GM23338 (cell line): ENCODE results near the gene MKX. TPM values are rescaled to one million over a fixed set of nuclear protein-coding genes. Genes with fewer than 3 reads are reported as not detected.

Source experiments
- ATAC-seq: fragments of 200-7000 bp; cut with Tn5 transposase; 3 replicates; pipeline ENCODE4 v1.9.1; 2020
- DNase-seq: peaks from one replicate; pipeline ENCODE4 v3.0.0-alpha.2; 2015; ENCODE audit warnings: low spot score
- H2AFZ ChIP-seq: fragments of 200-600 bp; sonication (generic); 2 replicates; pipeline ENCODE4 v1.8.0; 2016; ENCODE audit warnings: antibody characterized with exemption, mild to moderate bottlenecking, moderate library complexity
- H3F3A ChIP-seq: fragments of 200-600 bp; sonication (generic); replicated peaks from 2 replicates; pipeline ENCODE4 v1.8.0; 2017; ENCODE audit warnings: antibody characterized with exemption, mixed run types, low read depth
- H3K27ac ChIP-seq: fragments of 200-600 bp; sonication (generic); 2 replicates; pipeline ENCODE4 v1.6.1; 2016; ENCODE audit warnings: low read depth
- H3K27me3 ChIP-seq: fragments of 200-600 bp; sonication (generic); 2 replicates; pipeline ENCODE4 v1.8.0; 2016; ENCODE audit warnings: mild to moderate bottlenecking, mixed run types, moderate library complexity; ENCODE audit not compliant: insufficient read depth
- H3K36me3 ChIP-seq: fragments of 200-600 bp; sonication (generic); 2 replicates; pipeline ENCODE4 v1.8.0; 2016; ENCODE audit warnings: mild to moderate bottlenecking; ENCODE audit not compliant: insufficient read depth
- H3K4me1 ChIP-seq: fragments of 200-600 bp; sonication (generic); 2 replicates; pipeline ENCODE4 v1.8.0; 2016; ENCODE audit warnings: mild to moderate bottlenecking, moderate library complexity; ENCODE audit not compliant: insufficient read depth
- H3K4me2 ChIP-seq: fragments of 200-600 bp; sonication (generic); 2 replicates; pipeline ENCODE4 v1.7.1; 2017; ENCODE audit warnings: mixed run types
- H3K4me3 ChIP-seq: fragments of 200-600 bp; sonication (generic); 2 replicates; pipeline ENCODE4 v1.6.1; 2016; ENCODE audit warnings: mixed run types
- H3K79me2 ChIP-seq: fragments of 200-600 bp; sonication (generic); replicated peaks from 2 replicates; pipeline ENCODE4 v1.8.0; 2017; ENCODE audit warnings: mild to moderate bottlenecking; ENCODE audit not compliant: insufficient read depth
- H3K9me2 ChIP-seq: fragments of 200-600 bp; sonication (generic); 2 replicates; pipeline ENCODE4 v1.8.0; 2017; ENCODE audit not compliant: insufficient read depth
- H4K20me1 ChIP-seq: fragments of 200-600 bp; sonication (generic); replicated peaks from 2 replicates; pipeline ENCODE4 v1.8.0; 2017; ENCODE audit warnings: mild to moderate bottlenecking; ENCODE audit not compliant: insufficient read depth
- H3K27ac Mint-ChIP-seq: 2 replicates; pipeline ENCODE4 v1.8.0; 2020; ENCODE audit warnings: inconsistent platforms, mild to moderate bottlenecking, moderate library complexity, mixed read lengths
- H3K27me3 Mint-ChIP-seq: 3 replicates; pipeline ENCODE4 v1.8.0; 2022; ENCODE audit warnings: low read depth, mild to moderate bottlenecking, moderate library complexity, mixed read lengths, inconsistent platforms; ENCODE audit not compliant: insufficient read depth, poor library complexity
- H3K36me3 Mint-ChIP-seq: 3 replicates; pipeline ENCODE4 v1.8.0; 2021; ENCODE audit warnings: low read depth, mild to moderate bottlenecking, inconsistent platforms, moderate library complexity, mixed read lengths
- H3K4me1 Mint-ChIP-seq: 3 replicates; pipeline ENCODE4 v1.8.0; 2020; ENCODE audit warnings: mild to moderate bottlenecking, inconsistent platforms, mixed read lengths
- H3K4me3 Mint-ChIP-seq: 3 replicates; pipeline ENCODE4 v1.8.0; 2021; ENCODE audit warnings: moderate library complexity, mild to moderate bottlenecking, inconsistent platforms, mixed read lengths
- H3K9me3 Mint-ChIP-seq: 3 replicates; pipeline ENCODE4 v1.8.0; 2020; ENCODE audit warnings: moderate library complexity, mild to moderate bottlenecking, inconsistent platforms, mixed read lengths
- CREB1 ChIP-seq: fragments of 250-450 bp; sonication (Bioruptor Pico); IDR thresholded peaks from 2 replicates; pipeline ENCODE4 v1.5.0; 2020; ENCODE audit warnings: low read depth, mild to moderate bottlenecking, moderate library complexity
- EZH2 ChIP-seq: fragments of 200-600 bp; sonication (generic); IDR thresholded peaks from one replicate; pipeline ENCODE4 v1.8.0; 2017; ENCODE audit warnings: antibody characterized with exemption, mild to moderate bottlenecking, low read depth; ENCODE audit not compliant: unreplicated experiment
- EZH2phosphoT487 ChIP-seq: fragments of 200-600 bp; sonication (generic); IDR thresholded peaks from one replicate; pipeline ENCODE4 v1.8.1; 2018; ENCODE audit warnings: antibody characterized with exemption; ENCODE audit not compliant: unreplicated experiment
- JUNB ChIP-seq: IDR thresholded peaks from one replicate; pipeline ENCODE4 v1.6.1; 2016; ENCODE audit warnings: antibody characterized with exemption; ENCODE audit not compliant: unreplicated experiment
- NANOG ChIP-seq: IDR thresholded peaks from 2 replicates; pipeline ENCODE4 v1.6.1; 2016; ENCODE audit warnings: antibody characterized with exemption, borderline replicate concordance
- POLR2AphosphoS5 ChIP-seq: IDR thresholded peaks from 2 replicates; pipeline ENCODE4 v1.6.1; 2016; ENCODE audit warnings: antibody characterized with exemption, low read depth
- STAT1 ChIP-seq: IDR thresholded peaks from one replicate; pipeline ENCODE4 v1.6.1; 2016; ENCODE audit warnings: antibody characterized with exemption; ENCODE audit not compliant: unreplicated experiment
- ZNF114 ChIP-seq: fragments of 250-450 bp; sonication (Bioruptor Pico); IDR thresholded peaks from 2 replicates; pipeline ENCODE4 v1.5.0; 2020; ENCODE audit warnings: mild to moderate bottlenecking, moderate library complexity
- ZNF331 ChIP-seq: fragments of 250-450 bp; sonication (Bioruptor Pico); IDR thresholded peaks from 2 replicates; pipeline ENCODE4 v1.5.0; 2020; ENCODE audit warnings: low read depth, mild to moderate bottlenecking, moderate library complexity
- polyA plus RNA-seq: library from polyadenylated mRNA; unstranded; fragments of >200 nt; fragmentation: Nextera tagmentation; extraction: Ambion mirVana; gene quantifications from 2 replicates; pipeline ENCODE4 v1.2.1, GENCODE V29; 2016
- total RNA-seq: library from RNA; depleted of rRNA; stranded (reverse); fragments of >200 nt; shearing (Covaris generic); gene quantifications from 2 replicates; pipeline ENCODE4 v1.2.3, GENCODE V29; 2014
- TF ChIP-seq, protein P1 (sequence below), 2 experiments: fragments of 200-600 bp in 1 of 2; sonication (generic) in 1 of 2; conservative IDR thresholded peaks; 2 replicates each; pipeline versions ENCODE4 v1.5.1 to v1.6.1; 2016 to 2017; ENCODE audit warnings: antibody characterized with exemption in 2 of 2, low read depth in 2 of 2, mild to moderate bottlenecking in 2 of 2, moderate library complexity in 1 of 2
- TF ChIP-seq, protein P2 (sequence below): fragments of 250-450 bp; sonication (Bioruptor Pico); IDR thresholded peaks from 2 replicates; pipeline ENCODE4 v1.5.0; 2020; ENCODE audit warnings: mild to moderate bottlenecking, moderate library complexity
- TF ChIP-seq, protein P3 (sequence below): IDR thresholded peaks from 2 replicates; pipeline ENCODE4 v1.6.1; 2016; ENCODE audit warnings: antibody characterized with exemption
- TF ChIP-seq, protein P4 (sequence below): IDR thresholded peaks from one replicate; pipeline ENCODE4 v1.6.1; 2018; ENCODE audit warnings: antibody characterized with exemption; ENCODE audit not compliant: unreplicated experiment

Gene MKX
- total and polyA plus RNA-seq, 2 experiments from 2014 or later = 0.66 to 0.97 TPM

DNA sequence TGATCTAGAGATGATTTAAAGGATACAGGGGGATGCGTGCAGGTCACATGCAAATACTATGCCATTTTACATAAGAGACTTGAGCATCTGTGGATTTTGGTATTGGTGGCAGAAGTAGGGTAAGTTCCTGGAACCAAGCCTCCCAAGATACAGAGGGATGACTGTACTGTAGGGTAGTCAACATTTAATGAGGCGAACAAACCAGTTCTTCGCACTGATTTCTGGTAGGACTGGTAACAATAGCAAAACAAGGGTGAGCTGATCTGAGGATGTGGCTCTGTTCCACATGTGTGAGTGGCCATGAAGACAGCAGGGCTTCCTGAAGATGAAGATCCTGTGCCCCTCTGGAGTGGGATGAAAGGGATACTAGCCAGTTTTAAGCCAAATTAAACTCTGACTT lies 36.3 kb downstream of the MKX start:
- no peak overlapping the region for H3K4me2 ChIP-seq
- Mint-ChIP-seq H3K4me1 (no peaks in the 10 kb centered on the region), H3K27ac (no peak overlapping the region), H3K4me3 (no peak overlapping the region), H3K36me3 (no peaks in the 10 kb centered on the region), H3K27me3 (peaks cover 1% of the 10 kb centered on the region), H3K9me3 (no peaks in the 10 kb centered on the region)
- TF ChIP-seq, protein P1, sequence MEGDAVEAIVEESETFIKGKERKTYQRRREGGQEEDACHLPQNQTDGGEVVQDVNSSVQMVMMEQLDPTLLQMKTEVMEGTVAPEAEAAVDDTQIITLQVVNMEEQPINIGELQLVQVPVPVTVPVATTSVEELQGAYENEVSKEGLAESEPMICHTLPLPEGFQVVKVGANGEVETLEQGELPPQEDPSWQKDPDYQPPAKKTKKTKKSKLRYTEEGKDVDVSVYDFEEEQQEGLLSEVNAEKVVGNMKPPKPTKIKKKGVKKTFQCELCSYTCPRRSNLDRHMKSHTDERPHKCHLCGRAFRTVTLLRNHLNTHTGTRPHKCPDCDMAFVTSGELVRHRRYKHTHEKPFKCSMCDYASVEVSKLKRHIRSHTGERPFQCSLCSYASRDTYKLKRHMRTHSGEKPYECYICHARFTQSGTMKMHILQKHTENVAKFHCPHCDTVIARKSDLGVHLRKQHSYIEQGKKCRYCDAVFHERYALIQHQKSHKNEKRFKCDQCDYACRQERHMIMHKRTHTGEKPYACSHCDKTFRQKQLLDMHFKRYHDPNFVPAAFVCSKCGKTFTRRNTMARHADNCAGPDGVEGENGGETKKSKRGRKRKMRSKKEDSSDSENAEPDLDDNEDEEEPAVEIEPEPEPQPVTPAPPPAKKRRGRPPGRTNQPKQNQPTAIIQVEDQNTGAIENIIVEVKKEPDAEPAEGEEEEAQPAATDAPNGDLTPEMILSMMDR (conservative IDR thresholded peaks at IDR 0.05; ENCODE audit: low read depth in 2 of 2) = no peak
- TF ChIP-seq CREB1 (no peak), STAT1 (no peak), EZH2 (no peak), ZNF331 (CRISPR knock-in tag) (no peak), NANOG (no peak), JUNB (no peak), POLR2AphosphoS5 (no peak), EZH2phosphoT487 (no peak), ZNF114 (CRISPR knock-in tag) (no peak)
- TF ChIP-seq, protein P2, sequence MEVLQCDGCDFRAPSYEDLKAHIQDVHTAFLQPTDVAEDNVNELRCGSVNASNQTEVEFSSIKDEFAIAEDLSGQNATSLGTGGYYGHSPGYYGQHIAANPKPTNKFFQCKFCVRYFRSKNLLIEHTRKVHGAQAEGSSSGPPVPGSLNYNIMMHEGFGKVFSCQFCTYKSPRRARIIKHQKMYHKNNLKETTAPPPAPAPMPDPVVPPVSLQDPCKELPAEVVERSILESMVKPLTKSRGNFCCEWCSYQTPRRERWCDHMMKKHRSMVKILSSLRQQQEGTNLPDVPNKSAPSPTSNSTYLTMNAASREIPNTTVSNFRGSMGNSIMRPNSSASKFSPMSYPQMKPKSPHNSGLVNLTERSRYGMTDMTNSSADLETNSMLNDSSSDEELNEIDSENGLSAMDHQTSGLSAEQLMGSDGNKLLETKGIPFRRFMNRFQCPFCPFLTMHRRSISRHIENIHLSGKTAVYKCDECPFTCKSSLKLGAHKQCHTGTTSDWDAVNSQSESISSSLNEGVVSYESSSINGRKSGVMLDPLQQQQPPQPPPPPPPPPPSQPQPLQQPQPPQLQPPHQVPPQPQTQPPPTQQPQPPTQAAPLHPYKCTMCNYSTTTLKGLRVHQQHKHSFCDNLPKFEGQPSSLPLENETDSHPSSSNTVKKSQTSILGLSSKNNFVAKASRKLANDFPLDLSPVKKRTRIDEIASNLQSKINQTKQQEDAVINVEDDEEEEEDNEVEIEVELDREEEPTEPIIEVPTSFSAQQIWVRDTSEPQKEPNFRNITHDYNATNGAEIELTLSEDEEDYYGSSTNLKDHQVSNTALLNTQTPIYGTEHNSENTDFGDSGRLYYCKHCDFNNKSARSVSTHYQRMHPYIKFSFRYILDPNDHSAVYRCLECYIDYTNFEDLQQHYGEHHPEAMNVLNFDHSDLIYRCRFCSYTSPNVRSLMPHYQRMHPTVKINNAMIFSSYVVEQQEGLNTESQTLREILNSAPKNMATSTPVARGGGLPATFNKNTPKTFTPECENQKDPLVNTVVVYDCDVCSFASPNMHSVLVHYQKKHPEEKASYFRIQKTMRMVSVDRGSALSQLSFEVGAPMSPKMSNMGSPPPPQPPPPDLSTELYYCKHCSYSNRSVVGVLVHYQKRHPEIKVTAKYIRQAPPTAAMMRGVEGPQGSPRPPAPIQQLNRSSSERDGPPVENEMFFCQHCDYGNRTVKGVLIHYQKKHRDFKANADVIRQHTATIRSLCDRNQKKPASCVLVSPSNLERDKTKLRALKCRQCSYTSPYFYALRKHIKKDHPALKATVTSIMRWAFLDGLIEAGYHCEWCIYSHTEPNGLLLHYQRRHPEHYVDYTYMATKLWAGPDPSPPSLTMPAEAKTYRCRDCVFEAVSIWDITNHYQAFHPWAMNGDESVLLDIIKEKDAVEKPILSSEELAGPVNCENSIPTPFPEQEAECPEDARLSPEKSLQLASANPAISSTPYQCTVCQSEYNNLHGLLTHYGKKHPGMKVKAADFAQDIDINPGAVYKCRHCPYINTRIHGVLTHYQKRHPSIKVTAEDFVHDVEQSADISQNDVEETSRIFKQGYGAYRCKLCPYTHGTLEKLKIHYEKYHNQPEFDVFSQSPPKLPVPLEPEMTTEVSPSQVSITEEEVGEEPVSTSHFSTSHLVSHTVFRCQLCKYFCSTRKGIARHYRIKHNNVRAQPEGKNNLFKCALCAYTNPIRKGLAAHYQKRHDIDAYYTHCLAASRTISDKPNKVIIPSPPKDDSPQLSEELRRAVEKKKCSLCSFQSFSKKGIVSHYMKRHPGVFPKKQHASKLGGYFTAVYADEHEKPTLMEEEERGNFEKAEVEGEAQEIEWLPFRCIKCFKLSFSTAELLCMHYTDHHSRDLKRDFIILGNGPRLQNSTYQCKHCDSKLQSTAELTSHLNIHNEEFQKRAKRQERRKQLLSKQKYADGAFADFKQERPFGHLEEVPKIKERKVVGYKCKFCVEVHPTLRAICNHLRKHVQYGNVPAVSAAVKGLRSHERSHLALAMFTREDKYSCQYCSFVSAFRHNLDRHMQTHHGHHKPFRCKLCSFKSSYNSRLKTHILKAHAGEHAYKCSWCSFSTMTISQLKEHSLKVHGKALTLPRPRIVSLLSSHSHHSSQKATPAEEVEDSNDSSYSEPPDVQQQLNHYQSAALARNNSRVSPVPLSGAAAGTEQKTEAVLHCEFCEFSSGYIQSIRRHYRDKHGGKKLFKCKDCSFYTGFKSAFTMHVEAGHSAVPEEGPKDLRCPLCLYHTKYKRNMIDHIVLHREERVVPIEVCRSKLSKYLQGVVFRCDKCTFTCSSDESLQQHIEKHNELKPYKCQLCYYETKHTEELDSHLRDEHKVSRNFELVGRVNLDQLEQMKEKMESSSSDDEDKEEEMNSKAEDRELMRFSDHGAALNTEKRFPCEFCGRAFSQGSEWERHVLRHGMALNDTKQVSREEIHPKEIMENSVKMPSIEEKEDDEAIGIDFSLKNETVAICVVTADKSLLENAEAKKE (CRISPR knock-in tag) = no peak
- TF ChIP-seq, protein P3, sequence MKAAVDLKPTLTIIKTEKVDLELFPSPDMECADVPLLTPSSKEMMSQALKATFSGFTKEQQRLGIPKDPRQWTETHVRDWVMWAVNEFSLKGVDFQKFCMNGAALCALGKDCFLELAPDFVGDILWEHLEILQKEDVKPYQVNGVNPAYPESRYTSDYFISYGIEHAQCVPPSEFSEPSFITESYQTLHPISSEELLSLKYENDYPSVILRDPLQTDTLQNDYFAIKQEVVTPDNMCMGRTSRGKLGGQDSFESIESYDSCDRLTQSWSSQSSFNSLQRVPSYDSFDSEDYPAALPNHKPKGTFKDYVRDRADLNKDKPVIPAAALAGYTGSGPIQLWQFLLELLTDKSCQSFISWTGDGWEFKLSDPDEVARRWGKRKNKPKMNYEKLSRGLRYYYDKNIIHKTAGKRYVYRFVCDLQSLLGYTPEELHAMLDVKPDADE = no peak
- TF ChIP-seq, protein P4, sequence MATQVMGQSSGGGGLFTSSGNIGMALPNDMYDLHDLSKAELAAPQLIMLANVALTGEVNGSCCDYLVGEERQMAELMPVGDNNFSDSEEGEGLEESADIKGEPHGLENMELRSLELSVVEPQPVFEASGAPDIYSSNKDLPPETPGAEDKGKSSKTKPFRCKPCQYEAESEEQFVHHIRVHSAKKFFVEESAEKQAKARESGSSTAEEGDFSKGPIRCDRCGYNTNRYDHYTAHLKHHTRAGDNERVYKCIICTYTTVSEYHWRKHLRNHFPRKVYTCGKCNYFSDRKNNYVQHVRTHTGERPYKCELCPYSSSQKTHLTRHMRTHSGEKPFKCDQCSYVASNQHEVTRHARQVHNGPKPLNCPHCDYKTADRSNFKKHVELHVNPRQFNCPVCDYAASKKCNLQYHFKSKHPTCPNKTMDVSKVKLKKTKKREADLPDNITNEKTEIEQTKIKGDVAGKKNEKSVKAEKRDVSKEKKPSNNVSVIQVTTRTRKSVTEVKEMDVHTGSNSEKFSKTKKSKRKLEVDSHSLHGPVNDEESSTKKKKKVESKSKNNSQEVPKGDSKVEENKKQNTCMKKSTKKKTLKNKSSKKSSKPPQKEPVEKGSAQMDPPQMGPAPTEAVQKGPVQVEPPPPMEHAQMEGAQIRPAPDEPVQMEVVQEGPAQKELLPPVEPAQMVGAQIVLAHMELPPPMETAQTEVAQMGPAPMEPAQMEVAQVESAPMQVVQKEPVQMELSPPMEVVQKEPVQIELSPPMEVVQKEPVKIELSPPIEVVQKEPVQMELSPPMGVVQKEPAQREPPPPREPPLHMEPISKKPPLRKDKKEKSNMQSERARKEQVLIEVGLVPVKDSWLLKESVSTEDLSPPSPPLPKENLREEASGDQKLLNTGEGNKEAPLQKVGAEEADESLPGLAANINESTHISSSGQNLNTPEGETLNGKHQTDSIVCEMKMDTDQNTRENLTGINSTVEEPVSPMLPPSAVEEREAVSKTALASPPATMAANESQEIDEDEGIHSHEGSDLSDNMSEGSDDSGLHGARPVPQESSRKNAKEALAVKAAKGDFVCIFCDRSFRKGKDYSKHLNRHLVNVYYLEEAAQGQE = no peak
- H3K9me2 ChIP-seq = no peaks in the 10 kb centered on the region
- H3K79me2 ChIP-seq = no peaks in the 10 kb centered on the region
- no peaks in the 10 kb centered on the region for H4K20me1 ChIP-seq
- H3K27ac ChIP-seq = no peak overlapping the region
- no peak for DNase-seq
- H3K27me3 ChIP-seq = no peaks in the 10 kb centered on the region
- no peak for ATAC-seq
- no peaks in the 10 kb centered on the region for H3F3A ChIP-seq
- H3K36me3 ChIP-seq = no peaks in the 10 kb centered on the region
- no peaks in the 10 kb centered on the region for H3K4me1 ChIP-seq
- no peak overlapping the region for H3K4me3 ChIP-seq
- no peak overlapping the region for H2AFZ ChIP-seq
